Pancreas (tissue), 10 donors: ENCODE data around the gene TBC1D30. TPM values are rescaled to one million over a fixed set of nuclear protein-coding genes. Genes with fewer than 3 reads are reported as not detected.

Source experiments
- ATAC-seq, 4 donors: fragments of 200-7000 bp; cut with Tn5 transposase; one replicate each; pipeline versions ENCODE4 v1.8.0 to v1.9.1; 2020; ENCODE audit warnings: mild to moderate bottlenecking in 4 of 4, moderate library complexity in 4 of 4
- DNase-seq, 6 donors: peaks; one replicate each; pipeline ENCODE4 v3.0.0-alpha.2; 2020
- FAIRE-seq: peaks from 2 replicates; lab custom pipeline; 2012; peaks lifted over from hg19 to GRCh38; lab: Jason Lieb, UNC
- H3K27ac ChIP-seq, 4 donors: fragments of 200-600 bp; sonication (generic); 1 replicate in 3 of 4; 2 replicates in 1 of 4; pipeline versions ENCODE4 v1.5.0 to v1.8.0; 2020
- H3K27me3 ChIP-seq, 4 donors: fragments of 200-600 bp; one replicate each; pipeline ENCODE4 v1.8.0; 2021
- H3K36me3 ChIP-seq, 3 donors: fragments of 200-600 bp; sonication (generic) in 1 of 3; one replicate each; pipeline versions ENCODE4 v1.5.0 to v1.8.0; 2020 to 2021
- H3K4me1 ChIP-seq, 3 donors: fragments of 200-600 bp; one replicate each; pipeline ENCODE4 v1.8.0; 2021
- H3K4me3 ChIP-seq, 4 donors: fragments of 200-600 bp; sonication (generic) in 2 of 4; one replicate each; pipeline versions ENCODE4 v1.5.0 to v1.8.0; 2020 to 2021
- H3K9me3 ChIP-seq, 4 donors: fragments of 200-600 bp; one replicate each; pipeline ENCODE4 v1.8.0; 2021
- WGBS, 2 donors: extraction: QIAGEN DNeasy Blood & Tissue Kit; methylation state at CpG; one replicate each; pipeline ENCODE4 v1.1.7; 2013; 5-methylcytosine and 5-hydroxymethylcytosine counted together
- intact Hi-C, 3 donors: fragments of 100-400 bp; cut with DNase I; formaldehyde crosslinking; loops; one replicate each; pipeline versions ENCODE4 v1.11.1 to v1.14.2; 2022
- polyA plus RNA-seq, 2 donors: library from polyadenylated mRNA; stranded (reverse); fragments of 200-250 nt; gene quantifications; one replicate each; pipeline ENCODE4 v1.2.3, GENCODE V29; 2013
- total RNA-seq, 6 donors: library from RNA; stranded (reverse); fragmentation: NEBNext Ultra II Directional in 4 of 6; extraction: Animal tissue kit (Norgen Biotek cat#: 25700) in 4 of 6; gene quantifications; one replicate each; pipeline versions ENCODE4 v1.2.1 to v1.2.4, GENCODE V29; 2021 to 2023
- TF ChIP-seq, protein P1 (sequence below), 4 donors: fragments of 200-600 bp; sonication (generic) in 3 of 4; IDR thresholded peaks; one replicate each; pipeline versions ENCODE4 v1.5.0 to v1.8.0; 2021; ENCODE audit warnings: antibody characterized with exemption in 4 of 4
- donor health status: healthy with polysubstance abuse.
- donor health status: DM: no; HTN: no; CAD: no; lungs with moderate emphysema.
- donor health status: DM: no; HTN: no; CAD: no.
- donor health status: control.
- donor health status: control.
- donor health status: Bipolar disorder and iron deficiency.
- donor health status: DM: yes; HTN: yes; CAD: no.
- donor health status: DM: no; HTN: no; CAD: no.
- donor health status: DM: no; HTN: no; CAD: no.
- donor health status: DM: yes; HTN: yes; CAD: no.

The TBC1D30 gene
- total and polyA plus RNA-seq, 8 donors, result 6.6 to 26.2 (median 18.4) TPM

DNA sequence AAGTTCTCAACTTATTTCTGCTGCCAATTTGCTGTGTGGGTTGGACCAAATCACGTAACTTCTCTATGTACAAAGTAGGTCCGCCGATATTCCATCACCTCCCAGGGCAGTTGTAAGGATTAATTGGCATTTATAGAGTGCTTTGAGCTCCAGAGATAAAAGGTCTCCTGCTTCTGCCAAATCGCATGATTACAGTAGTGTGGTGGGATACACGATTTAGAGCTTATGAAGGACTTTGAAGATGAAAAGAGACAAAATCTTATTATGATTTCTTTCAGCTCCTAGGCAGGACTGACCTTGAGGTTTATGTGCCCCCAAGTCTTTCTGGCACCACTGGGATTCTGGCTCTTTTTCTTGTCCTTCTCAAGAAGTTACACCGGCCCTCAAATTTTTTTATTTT, 84.7 kb downstream of the TBC1D30 start:
- H3K27ac ChIP-seq, result no peak overlapping the region
- no peaks in the 10 kb centered on the region for H3K9me3 ChIP-seq
- DNase-seq, result no peak
- no peak for FAIRE-seq
- no peaks in the 10 kb centered on the region for H3K4me1 ChIP-seq
- TF ChIP-seq, protein P1, sequence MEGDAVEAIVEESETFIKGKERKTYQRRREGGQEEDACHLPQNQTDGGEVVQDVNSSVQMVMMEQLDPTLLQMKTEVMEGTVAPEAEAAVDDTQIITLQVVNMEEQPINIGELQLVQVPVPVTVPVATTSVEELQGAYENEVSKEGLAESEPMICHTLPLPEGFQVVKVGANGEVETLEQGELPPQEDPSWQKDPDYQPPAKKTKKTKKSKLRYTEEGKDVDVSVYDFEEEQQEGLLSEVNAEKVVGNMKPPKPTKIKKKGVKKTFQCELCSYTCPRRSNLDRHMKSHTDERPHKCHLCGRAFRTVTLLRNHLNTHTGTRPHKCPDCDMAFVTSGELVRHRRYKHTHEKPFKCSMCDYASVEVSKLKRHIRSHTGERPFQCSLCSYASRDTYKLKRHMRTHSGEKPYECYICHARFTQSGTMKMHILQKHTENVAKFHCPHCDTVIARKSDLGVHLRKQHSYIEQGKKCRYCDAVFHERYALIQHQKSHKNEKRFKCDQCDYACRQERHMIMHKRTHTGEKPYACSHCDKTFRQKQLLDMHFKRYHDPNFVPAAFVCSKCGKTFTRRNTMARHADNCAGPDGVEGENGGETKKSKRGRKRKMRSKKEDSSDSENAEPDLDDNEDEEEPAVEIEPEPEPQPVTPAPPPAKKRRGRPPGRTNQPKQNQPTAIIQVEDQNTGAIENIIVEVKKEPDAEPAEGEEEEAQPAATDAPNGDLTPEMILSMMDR (IDR thresholded peaks at IDR 0.05), result no peak
- no peak for ATAC-seq
- H3K36me3 ChIP-seq, result no peaks in the 10 kb centered on the region
- no peak overlapping the region for H3K4me3 ChIP-seq
- intact Hi-C loops, result no loop called here
- 82 to 83% methylated on average over 6 of the region's 6 CpGs for WGBS, 2 donors
- H3K27me3 ChIP-seq, result no peaks in the 10 kb centered on the region

DNA sequence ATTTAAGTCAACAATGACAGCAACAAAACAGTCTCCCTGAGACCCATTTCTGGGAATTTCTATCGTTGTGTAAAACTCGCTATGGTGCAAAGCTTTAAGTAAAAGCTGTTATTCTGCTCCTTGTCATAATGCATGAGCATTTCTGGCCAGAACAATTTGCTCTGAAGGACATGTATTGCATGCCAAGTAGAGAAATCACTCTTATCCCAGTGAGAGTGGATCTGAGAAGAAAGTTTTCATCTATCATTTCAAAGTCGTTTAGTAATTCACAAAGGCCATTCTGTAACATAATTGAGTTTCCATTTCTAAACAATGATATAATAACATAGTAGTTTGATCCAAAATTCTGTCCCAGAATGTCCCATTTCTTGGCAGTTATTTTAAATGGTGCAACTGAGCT, 86.6 kb downstream of the TBC1D30 start:
- intact Hi-C loops, result no loop called here
- TF ChIP-seq, protein P1 (IDR thresholded peaks at IDR 0.05), result no peak
- Histone ChIP-seq H3K9me3 (no peaks in the 10 kb centered on the region), H3K27ac (no peak overlapping the region), H3K36me3 (no peaks in the 10 kb centered on the region), H3K4me3 (no peak overlapping the region), H3K4me1 (peaks cover 0 to 6% (median 5%) of the 10 kb centered on the region in 3 donors), H3K27me3 (no peaks in the 10 kb centered on the region)
- no peak for DNase-seq
- no peak for ATAC-seq
- 47 to 59% methylated on average over 3 of the region's 3 CpGs for WGBS, 2 donors
- no peak for FAIRE-seq

DNA sequence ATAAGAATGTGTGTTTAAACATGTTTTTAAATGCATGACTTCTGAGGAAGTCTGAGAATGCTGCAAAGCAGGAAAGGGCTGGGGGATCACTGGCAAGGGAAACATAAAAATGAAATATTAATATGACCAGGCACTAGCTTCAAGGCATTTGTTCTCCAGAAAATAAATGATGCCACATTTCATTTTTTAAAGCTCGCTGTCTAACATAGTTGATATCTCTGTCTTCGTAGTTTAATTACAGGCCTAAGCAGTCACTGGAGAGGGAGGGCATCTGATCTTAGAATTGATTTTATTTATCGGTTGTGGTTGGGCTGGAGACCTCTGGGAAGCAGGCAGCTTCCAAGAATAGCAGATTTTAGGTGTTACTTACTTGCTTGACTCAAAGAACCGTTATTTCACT, 87.5 kb downstream of the TBC1D30 start:
- DNase-seq (no peak), FAIRE-seq (no peak), ATAC-seq (no peak)
- intact Hi-C loops, result no loop called here
- no peaks in the 10 kb centered on the region for H3K36me3 ChIP-seq
- H3K27me3 ChIP-seq, result no peaks in the 10 kb centered on the region
- H3K4me3 ChIP-seq, result no peak overlapping the region
- TF ChIP-seq, protein P1 (IDR thresholded peaks at IDR 0.05), result no peak
- no peaks in the 10 kb centered on the region for H3K9me3 ChIP-seq
- H3K4me1 ChIP-seq, result peaks cover 7 to 14% (median 13%) of the 10 kb centered on the region in 3 donors
- no peak overlapping the region for H3K27ac ChIP-seq
- WGBS, 2 donors, result 88 to 89% methylated on average over 4 of the region's 4 CpGs

DNA sequence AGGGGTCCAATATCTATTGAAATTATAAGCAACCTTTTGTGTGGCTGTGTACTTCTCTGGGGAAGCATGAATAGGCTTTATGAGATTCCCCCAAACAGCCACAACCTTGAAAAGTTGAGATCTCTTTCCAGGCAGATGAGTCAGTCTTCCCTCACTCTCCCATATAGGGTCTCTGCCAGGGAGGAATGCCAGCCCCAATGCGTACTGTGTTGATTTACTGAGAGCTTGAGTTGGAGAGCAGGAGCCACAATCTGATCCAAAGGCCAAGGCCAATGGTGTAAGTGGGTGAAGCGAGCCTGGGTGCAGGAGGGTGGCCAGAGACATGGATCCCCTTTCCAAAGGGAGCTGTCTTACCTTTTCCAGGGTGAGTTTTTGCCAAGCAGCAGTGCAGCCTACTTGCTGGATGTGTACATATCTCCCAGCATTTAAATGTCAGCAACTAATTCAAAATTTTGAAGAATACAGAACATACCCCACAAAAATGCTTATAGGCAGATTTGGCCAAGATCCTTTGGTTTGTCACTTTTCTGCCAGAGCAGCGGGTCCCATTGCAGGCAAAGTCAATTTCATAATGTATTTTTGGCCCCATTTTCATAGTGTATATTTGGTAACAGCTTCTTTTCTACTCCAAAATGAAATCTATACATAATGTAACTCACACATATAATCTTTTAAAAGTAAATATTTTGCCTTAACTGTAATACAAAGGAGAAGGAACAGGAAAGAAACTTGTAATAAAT, 88.2 kb downstream of the TBC1D30 start:
- peak in 1 of 6 donors; percentile 4 for DNase-seq
- Histone ChIP-seq H3K27ac (no peak overlapping the region), H3K4me3 (no peak overlapping the region), H3K27me3 (no peaks in the 10 kb centered on the region), H3K9me3 (no peaks in the 10 kb centered on the region), H3K4me1 (peaks cover 8 to 16% (median 14%) of the 10 kb centered on the region in 3 donors), H3K36me3 (no peaks in the 10 kb centered on the region)
- intact Hi-C loops, result no loop called here
- no peak for FAIRE-seq
- TF ChIP-seq, protein P1 (IDR thresholded peaks at IDR 0.05), result no peak
- 64 to 69% methylated on average over 3 of the region's 3 CpGs for WGBS, 2 donors
- ATAC-seq, result peak in 3 of 4 donors; percentile 30 to 41 (median 38)

DNA sequence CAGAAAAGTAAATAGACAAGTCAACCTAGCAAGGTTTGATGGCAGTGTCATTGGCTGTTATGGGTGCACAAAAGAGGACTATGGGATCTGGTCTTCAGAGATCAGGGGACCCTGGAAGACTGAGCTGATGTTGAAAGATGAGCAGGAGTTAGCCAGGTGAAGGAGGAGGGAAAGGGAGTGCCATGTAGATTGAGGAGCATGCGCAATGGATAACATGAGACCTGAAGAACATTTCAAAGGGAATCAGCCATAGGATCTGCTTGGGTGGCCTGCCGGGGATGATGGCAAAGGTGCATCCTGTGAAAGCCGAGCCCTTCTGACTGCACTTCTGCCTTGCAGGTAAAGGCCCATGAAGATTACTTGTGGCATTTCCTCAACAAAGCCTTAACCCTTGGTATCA, 90.8 kb downstream of the TBC1D30 start:
- H3K9me3 ChIP-seq, result no peaks in the 10 kb centered on the region
- TF ChIP-seq, protein P1 (IDR thresholded peaks at IDR 0.05), result no peak
- intact Hi-C loops, result no loop called here
- no peak overlapping the region for H3K4me3 ChIP-seq
- H3K4me1 ChIP-seq, result peaks cover 8 to 16% (median 14%) of the 10 kb centered on the region in 3 donors
- no peak for FAIRE-seq
- H3K36me3 ChIP-seq, result no peaks in the 10 kb centered on the region
- 94 to 99% methylated on average over 3 of the region's 3 CpGs for WGBS, 2 donors
- H3K27ac ChIP-seq, result no peak overlapping the region
- no peak for ATAC-seq
- DNase-seq, result no peak
- H3K27me3 ChIP-seq, result no peaks in the 10 kb centered on the region
